ENCODE data around the gene LEPR.

DNA sequence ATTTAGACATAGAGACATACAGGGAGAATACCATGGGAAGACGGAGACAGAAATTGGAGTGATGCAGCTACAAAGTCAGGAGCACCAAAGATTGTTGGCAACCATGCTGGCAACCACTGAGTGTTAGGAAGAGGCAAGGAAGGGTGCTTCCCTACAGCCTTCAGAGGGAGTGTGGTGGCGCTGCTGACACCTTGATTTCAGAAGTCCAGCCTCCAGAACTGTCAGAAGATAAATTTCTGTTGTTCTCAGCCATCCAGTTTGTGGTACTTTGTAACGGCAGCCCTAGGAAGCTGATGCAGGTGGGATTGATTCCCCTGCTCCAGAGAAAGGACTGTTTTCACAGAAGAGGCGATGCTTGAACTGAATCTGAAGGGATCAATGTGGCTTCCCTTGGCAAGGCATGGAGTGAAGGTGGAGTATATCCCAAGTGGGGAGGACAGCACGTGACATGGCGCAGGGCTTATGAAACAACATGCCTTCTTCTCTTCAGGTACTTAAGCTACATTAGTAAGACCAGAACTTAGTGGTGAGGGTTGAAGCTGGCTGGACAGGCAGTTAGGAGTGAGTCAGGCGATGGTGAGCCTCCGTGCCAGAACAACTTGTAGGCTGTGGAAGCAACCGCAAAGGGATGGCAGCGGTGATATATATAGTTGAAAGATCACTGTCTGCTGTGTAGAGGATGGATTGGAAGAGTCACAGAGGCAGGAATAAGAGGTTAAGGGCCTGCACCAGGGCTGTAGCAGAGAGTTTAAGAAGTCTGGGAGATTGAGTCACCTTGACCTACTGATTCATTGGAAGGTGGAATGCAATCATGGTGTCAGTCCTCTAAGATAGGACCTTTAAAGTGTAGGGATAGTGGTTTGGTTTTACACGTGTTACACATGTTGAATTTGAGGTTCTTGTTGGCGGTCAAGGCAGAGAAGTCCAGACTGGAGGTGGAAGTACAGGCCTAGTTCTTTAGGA lies 2.1 kb downstream of the LEPR start:
- TF ChIP-seq SUZ12 (IDR thresholded peaks at IDR 0.05; ENCODE audit: extremely low read depth, insufficient read depth, insufficient read length) (no peak), YY1 (IDR thresholded peaks at IDR 0.05; ENCODE audit: insufficient read depth, insufficient read length) (no peak)
